Measurements from ENCODE around the gene KIAA0513. TPM values are rescaled to one million over a fixed set of nuclear protein-coding genes. Genes with fewer than 3 reads are reported as not detected.

The KIAA0513 gene
- total RNA-seq, 8 experiments from 2014 or later, result 13.4 to 47.7 (median 16.8) TPM

DNA sequence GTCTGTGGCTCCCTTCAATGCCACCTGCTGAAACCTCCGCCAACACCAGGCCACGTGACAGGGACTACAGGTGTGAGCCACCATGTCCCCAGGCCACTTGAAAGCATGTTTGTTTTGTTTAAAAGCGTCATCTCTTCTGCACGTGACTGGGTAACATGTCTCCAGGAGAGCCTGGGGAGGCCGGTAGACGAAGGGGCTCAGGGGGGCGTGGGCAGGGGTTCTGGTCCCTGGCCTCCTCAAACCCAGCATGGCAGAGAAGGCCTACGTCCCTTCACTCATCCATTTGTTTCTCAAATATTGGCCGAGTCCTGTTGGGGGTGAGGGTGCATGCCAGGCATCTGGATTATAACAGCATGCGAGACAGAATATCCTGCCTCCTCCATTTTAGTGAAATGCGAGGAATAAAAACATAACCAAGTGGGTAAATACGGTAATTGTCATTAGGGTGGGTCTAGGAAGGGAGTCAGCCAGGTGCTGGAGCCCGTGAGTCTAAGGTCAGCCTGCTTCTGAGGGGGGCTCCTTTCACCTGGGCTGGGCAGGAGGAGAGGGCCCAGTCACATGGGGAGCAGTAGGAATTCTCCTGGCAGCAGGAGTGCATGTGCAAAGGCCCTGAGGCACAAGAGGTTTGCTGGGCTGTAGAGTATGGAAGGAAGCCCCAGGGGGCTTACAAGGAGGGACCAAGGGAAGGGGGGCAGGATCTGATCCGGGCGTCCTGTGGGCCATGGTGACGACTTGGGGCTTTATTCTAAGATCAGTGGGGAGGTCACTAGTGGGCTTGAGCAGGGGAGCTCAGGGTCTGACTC, 111.4 kb downstream of the KIAA0513 start:
- WGBS, 10 experiments, result 77 to 100% (median 84%) methylated on average over 2 to 7 of the region's 16 CpGs; no CpG with 5 or more reads in 4 of the 10 experiments
- in situ Hi-C loops (cut with MboI; ENCODE audit: low pct_unique_long_range_greater_than_20kb in 2 of 9, low sequenced_read_pairs in 9 of 9, unreplicated experiment in 9 of 9), result no loop called here

DNA sequence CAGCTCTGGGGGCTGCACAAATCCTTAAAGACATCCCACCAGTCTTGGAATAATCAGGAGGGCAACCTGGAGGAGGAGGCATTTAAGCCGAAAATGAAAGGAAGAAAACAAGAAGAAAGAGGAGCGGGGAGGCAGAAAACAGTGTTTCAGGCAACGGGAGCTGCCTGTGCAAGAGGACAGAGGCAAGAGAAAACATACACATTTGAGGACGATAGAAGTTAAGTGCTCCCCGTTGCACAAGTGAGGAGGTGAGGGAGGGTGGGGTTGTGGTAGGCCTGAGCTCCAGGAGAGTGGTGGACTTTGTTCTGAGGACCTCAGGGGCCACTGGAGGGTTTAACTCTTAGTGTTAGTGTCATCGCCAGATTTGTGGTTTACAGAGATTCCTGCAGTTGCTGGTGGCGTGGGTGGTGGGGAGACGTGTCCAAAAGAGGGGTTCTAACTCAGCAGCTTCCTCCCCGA, 112.3 kb downstream of the KIAA0513 start:
- in situ Hi-C loops (cut with MboI; ENCODE audit: low pct_unique_long_range_greater_than_20kb in 2 of 9, low sequenced_read_pairs in 9 of 9, unreplicated experiment in 9 of 9), result no loop called here
- no peak overlapping the region for H3K27ac ChIP-seq
- no peak for ATAC-seq (replicated peaks in 6 of 8)
- WGBS, 10 experiments, result 12 to 100% (median 81%) methylated on average over 1 to 7 of the region's 9 CpGs; no CpG with 5 or more reads in 1 of the 10 experiments
- peaks cover 28% of the 10 kb centered on the region in 2 donors for H3K4me1 ChIP-seq (replicated peaks in 1 of 2)
- H3K4me3 ChIP-seq, result no peak overlapping the region

More for the DNA sequence above, 111.4 kb downstream of the KIAA0513 start:
- peaks cover 28% of the 10 kb centered on the region in 2 donors for H3K4me1 ChIP-seq (replicated peaks in 1 of 2)
- ATAC-seq (replicated peaks in 6 of 8), result no peak
- no peak overlapping the region for H3K4me3 ChIP-seq
- no peak overlapping the region for H3K27ac ChIP-seq

DNA sequence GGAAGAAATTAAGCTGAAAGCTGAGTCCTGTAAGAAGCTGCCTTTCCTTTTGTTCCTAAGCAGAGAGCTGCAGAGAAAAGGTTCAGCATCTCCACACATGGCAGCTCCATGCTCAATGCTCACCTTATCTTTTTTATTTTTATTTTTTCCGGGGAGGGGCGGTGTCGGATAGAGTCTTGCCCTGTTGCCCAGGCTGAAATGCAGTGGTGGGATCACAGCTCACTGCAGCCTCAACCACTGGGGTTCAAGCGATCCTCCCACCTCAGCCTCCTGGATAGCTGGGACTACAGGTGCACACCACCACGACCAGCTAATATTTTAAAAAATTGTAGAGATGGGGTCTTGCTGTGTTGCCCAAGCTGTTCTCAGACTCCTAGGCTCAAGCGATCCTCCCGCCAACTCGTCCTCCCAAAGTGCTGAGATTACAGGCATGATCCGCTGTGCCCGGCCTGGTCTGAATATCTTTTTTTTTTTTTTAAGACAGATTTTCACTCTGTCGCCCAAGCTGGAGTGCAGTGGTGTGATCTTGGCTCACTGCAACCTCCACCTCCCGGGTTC, 112.9 kb downstream of the KIAA0513 start:
- in situ Hi-C loops (cut with MboI; ENCODE audit: low pct_unique_long_range_greater_than_20kb in 2 of 9, low sequenced_read_pairs in 9 of 9, unreplicated experiment in 9 of 9), result no loop called here
- Histone ChIP-seq H3K4me1 (replicated peaks in 1 of 2) (peaks cover 28% of the 10 kb centered on the region in 2 donors), H3K27ac (no peak overlapping the region), H3K4me3 (no peak overlapping the region)
- WGBS, 10 experiments, result 82 to 100% (median 94%) methylated on average over 1 to 11 of the region's 12 CpGs; no CpG with 5 or more reads in 3 of the 10 experiments
- ATAC-seq (replicated peaks in 6 of 8), result no peak

DNA sequence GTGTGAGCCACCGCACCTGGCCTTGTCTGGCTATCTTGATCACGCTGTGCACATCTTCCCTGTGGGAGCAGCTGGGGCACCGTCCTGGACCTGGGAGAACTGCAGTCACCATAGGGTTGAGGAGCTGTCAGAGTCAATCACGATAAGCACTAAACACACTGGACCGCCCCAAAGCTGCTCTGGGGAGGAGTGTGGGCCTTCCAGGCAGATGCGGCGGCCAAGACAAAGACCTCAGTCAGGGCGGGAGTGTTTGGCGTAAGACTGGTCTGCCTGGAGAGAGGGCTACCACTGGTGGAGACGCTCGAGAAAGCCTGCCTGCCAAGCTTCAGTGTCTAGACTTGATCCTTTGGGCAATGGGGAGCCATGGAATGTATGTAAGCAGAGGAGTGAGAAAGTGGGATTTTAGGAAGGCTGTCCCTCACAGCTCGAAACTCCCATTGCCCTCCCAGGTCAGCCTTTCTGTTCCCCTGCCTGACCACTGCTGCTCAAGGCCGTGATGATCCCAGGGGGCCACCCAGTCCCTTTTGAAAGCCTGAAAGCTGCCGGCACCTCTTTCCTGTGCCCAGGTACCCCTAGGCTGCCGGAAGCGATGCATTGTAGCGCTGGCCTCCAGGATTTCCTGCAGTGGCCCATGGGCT, 114.0 kb downstream of the KIAA0513 start:
- Histone ChIP-seq H3K4me3 (no peak overlapping the region), H3K27ac (no peak overlapping the region), H3K4me1 (replicated peaks in 1 of 2) (peaks cover 25 to 28% of the 10 kb centered on the region in 2 donors)
- ATAC-seq (replicated peaks in 6 of 8), result peak in 4 of 8 experiments; percentile 7 to 43 (median 36)
- in situ Hi-C loops (cut with MboI; ENCODE audit: low pct_unique_long_range_greater_than_20kb in 2 of 9, low sequenced_read_pairs in 9 of 9, unreplicated experiment in 9 of 9), result no loop called here
- WGBS, 10 experiments, result 48 to 100% (median 80%) methylated on average over 1 to 6 of the region's 17 CpGs; no CpG with 5 or more reads in 3 of the 10 experiments

DNA sequence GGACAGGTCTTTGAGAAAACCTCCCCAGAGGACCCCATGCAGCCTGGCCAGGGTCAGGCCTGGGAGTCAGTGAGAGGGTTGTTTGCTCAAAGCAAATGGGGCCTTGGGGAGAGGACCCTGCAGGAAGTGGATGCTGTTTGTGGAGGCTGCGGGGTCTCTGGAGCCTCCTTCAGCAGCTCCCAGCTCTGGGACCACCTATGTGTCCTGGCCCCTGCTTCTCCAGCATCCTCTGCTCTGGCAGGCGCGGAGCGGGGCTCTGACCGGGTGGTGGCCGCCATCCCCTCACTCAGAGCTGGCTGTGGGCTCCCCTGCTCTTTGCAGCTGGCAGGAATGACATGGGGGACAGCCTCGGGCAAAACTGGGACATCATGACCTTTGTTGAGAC, 114.5 kb downstream of the KIAA0513 start:
- WGBS, 10 experiments, result 57 to 92% methylated on average over 1 to 5 of the region's 7 CpGs; no CpG with 5 or more reads in 8 of the 10 experiments
- peaks cover 23 to 31% of the 10 kb centered on the region in 2 donors for H3K4me1 ChIP-seq (replicated peaks in 1 of 2)
- no peak overlapping the region for H3K4me3 ChIP-seq
- ATAC-seq (replicated peaks in 6 of 8), result no peak
- in situ Hi-C loops (cut with MboI; ENCODE audit: low pct_unique_long_range_greater_than_20kb in 2 of 9, low sequenced_read_pairs in 9 of 9, unreplicated experiment in 9 of 9), result no loop called here
- no peak overlapping the region for H3K27ac ChIP-seq

DNA sequence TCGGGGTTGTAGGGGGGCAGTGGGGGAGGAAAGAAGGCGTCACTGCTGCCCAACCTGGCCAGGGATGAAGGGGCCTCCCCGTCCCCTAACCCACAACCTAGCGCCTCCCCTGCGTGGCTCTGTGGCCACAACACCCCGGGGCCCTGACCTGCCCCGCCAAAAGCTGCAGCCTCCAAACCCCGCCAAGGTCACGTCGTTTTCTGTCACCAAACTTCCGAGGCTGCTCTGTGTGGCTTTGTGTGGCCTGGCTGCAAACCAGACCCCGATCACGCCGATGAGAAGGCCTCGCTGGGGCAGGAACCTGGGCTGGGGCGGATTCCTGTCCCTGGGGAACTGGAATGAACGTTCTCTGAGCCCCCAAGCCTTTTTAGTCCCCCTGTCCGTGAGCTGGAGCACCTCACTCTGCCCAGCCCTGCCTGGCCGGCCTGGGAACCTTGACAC, 115.2 kb downstream of the KIAA0513 start:
- WGBS, 10 experiments, result 76 to 100% (median 87%) methylated on average over 1 to 6 of the region's 19 CpGs; no CpG with 5 or more reads in 7 of the 10 experiments
- Histone ChIP-seq H3K4me1 (replicated peaks in 1 of 2) (peaks cover 21 to 30% of the 10 kb centered on the region in 2 donors), H3K27ac (no peak overlapping the region), H3K4me3 (no peak overlapping the region)
- no peak for ATAC-seq (replicated peaks in 6 of 8)
- in situ Hi-C loops (cut with MboI; ENCODE audit: low pct_unique_long_range_greater_than_20kb in 2 of 9, low sequenced_read_pairs in 9 of 9, unreplicated experiment in 9 of 9), result no loop called here

Other genes with a start within 250 kb of the KIAA0513 start
- 10 to 100 TPM in 1 of 8 experiments, 1 to 10 TPM in 4, under 1 TPM in 3; 0.14 to 15.4 (median 1.3) TPM for gene CRISPLD2, start 207.8 kb upstream of the KIAA0513 start, total RNA-seq
- gene ZDHHC7, start 16.3 kb upstream of the KIAA0513 start, total RNA-seq, result 100 to 1,000 TPM in 3 of 8 experiments, 10 to 100 TPM in 5; 13.8 to 273 (median 25.8) TPM
- gene CIBAR2, start 84.7 kb downstream of the KIAA0513 start, total RNA-seq, result 10 to 100 TPM in 1 of 8 experiments, 1 to 10 TPM in 1, under 1 TPM in 3, not detected in 3; 0.37 to 19.0 (median 0.98) TPM

Data from motor neuron (in vitro differentiated cells).